Fibroblast of mammary gland (primary cell): ENCODE results near the gene HS3ST2.
"Not testable (repeated sequence)": the region's sequence is repeated elsewhere in the genome, so short reads cannot be mapped to it uniquely, and the experiment has no call there.

ENCODE experiments used
- DNase-seq: peaks from one replicate; pipeline ENCODE4 v3.0.0-alpha.2; 2010; ENCODE audit warnings: low read depth
- H3K4me3 ChIP-seq: 2 replicates; pipeline ENCODE4 v1.5.1; 2011; ENCODE audit warnings: low read depth, mild to moderate bottlenecking, low read length, moderate library complexity; ENCODE audit not compliant: control insufficient read depth
- CTCF ChIP-seq: conservative IDR thresholded peaks from 2 replicates; pipeline ENCODE4 v1.5.1; 2011; ENCODE audit warnings: low read depth, low read length, inconsistent platforms; ENCODE audit not compliant: control insufficient read depth, insufficient read depth

Gene HS3ST2

GRCh38 chr16:22897184-22897583 is 83.2 kb downstream of the HS3ST2 start:
- H3K4me3 ChIP-seq = no peak overlapping the region
- no peak for TF ChIP-seq CTCF
- no peak for DNase-seq

GRCh38 chr16:22898131-22898530 is 84.2 kb downstream of the HS3ST2 start:
- no peak for TF ChIP-seq CTCF
- no peak for DNase-seq
- H3K4me3 ChIP-seq = no peak overlapping the region

- no peak overlapping the region for H3K4me3 ChIP-seq
- peak; percentile 81 for TF ChIP-seq CTCF
- peak; percentile 68 for DNase-seq
Observed at GRCh38 chr16:22898874-22899348, 84.9 kb downstream of the HS3ST2 start.

- not testable (repeated sequence) for H3K4me3 ChIP-seq, DNase-seq
Observed at GRCh38 chr16:22899567-22899966, 85.6 kb downstream of the HS3ST2 start.

- DNase-seq = no peak
- no peak overlapping the region for H3K4me3 ChIP-seq
- no peak for TF ChIP-seq CTCF
Observed at GRCh38 chr16:22900863-22901262, 86.9 kb downstream of the HS3ST2 start.

GRCh38 chr16:22901563-22901962 is 87.6 kb downstream of the HS3ST2 start:
- DNase-seq = no peak
- TF ChIP-seq CTCF = no peak
- no peak overlapping the region for H3K4me3 ChIP-seq

GRCh38 chr16:22903716-22904115 is 89.8 kb downstream of the HS3ST2 start:
- no peak for DNase-seq
- TF ChIP-seq CTCF = no peak
- H3K4me3 ChIP-seq = no peak overlapping the region
